ENCODE results near the gene SLC30A3. TPM values are rescaled to one million over a fixed set of nuclear protein-coding genes. Genes with fewer than 3 reads are reported as not detected.
"Not testable (repeated sequence)": the region's sequence is repeated elsewhere in the genome, so short reads cannot be mapped to it uniquely, and the experiment has no call there.

SLC30A3 gene
- total RNA-seq (2014; rRNA removed; shearing (Covaris generic); ENCODE audit: low replicate concordance) = not detected in 2 replicates

- Histone ChIP-seq H3K4me3 (peak within 1 kb of the TSS; percentile 38), H3K9me3 (no peaks in the 10 kb centered on the region), H3K36me3 (no peaks in the 10 kb centered on the region), H3K27me3 (peaks cover 45% of the 10 kb centered on the region)
- no peak for DNase-seq
Observed at GRCh38 chr2:27262379-27263286, at the start of gene SLC30A3. TSS of gene SLC30A3 (minus strand) at chr2:27263047. CDS start at chr2:27262906, 141 bp downstream.

GRCh38 chr2:27312152-27312551 lies 49.3 kb upstream of the SLC30A3 start:
- H3K9me3 ChIP-seq = no peaks in the 10 kb centered on the region
- 0 out of 2 replicates have a peak, but pooled peaks cover 5% of the 10 kb centered on the region for H3K36me3 ChIP-seq
- no peak overlapping the region for H3K4me3 ChIP-seq
- peaks cover 9% of the 10 kb centered on the region for H3K27me3 ChIP-seq
- no peak for DNase-seq

- Histone ChIP-seq H3K27me3 (peaks cover 17% of the 10 kb centered on the region), H3K36me3 (no peaks in the 10 kb centered on the region), H3K4me3 (no peak overlapping the region), H3K9me3 (peaks cover under 1% of the 10 kb centered on the region; the same call in 1 of the 2 replicates)
- no peak for DNase-seq
Observed at GRCh38 chr2:27309651-27310050, 46.8 kb upstream of the SLC30A3 start.

DNA sequence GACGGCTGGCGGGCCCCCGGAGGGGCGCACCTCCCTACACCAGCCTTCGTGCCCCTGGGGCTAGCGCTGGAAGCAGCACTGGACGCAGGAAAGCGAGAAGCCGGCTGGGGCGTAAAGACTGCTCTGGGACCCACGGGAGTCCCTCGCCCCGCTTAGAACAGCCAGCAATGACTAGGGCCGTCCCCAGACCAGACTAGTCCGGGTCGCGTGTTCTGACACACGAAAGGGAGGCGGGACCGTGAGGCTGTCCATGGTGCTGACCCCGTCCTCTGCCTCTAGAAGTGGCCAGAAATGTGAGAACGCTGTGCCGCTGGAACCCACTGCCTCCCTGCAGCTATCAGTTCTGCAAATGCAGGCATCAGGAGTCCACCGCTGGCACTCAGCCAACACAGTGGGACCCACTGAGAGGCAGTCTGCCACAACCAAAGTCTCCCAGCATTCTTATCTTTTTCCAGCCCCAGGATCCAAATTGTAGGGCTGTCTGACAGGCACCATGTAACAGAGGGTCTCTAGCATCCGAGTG lies 45.6 kb upstream of the SLC30A3 start, which contains the start of gene UCN:
Gene UCN, minus strand, starts transcription at position 87 of the 523 bp plus-strand sequence. CDS start 550 bp downstream, outside the sequence.
- H3K27me3 ChIP-seq = peaks cover 17% of the 10 kb centered on the region
- H3K9me3 ChIP-seq = peaks cover 2% of the 10 kb centered on the region; the same call in 1 of the 2 replicates
- no peak within 1 kb of the TSS for H3K4me3 ChIP-seq
- DNase-seq = no peak
- no peaks in the 10 kb centered on the region for H3K36me3 ChIP-seq

GRCh38 chr2:27307545-27308358 lies 44.9 kb upstream of the SLC30A3 start:
- Histone ChIP-seq H3K4me3 (no peak overlapping the region), H3K9me3 (peaks cover 2% of the 10 kb centered on the region; the same call in 1 of the 2 replicates), H3K27me3 (peaks cover 17% of the 10 kb centered on the region), H3K36me3 (no peaks in the 10 kb centered on the region)
- DNase-seq = no peak

DNA sequence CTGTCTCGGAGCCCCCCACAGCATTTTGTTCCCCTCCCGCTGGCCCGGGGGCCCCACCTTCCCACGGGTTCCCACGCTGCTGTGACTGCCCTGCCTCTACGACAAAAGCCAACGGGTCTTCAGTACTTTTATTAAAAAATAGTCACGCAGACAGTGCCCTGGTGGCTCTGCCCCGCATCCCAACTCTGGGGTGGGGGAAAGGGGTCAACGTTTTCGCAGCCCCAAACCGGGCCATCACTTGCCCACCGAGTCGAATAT lies 44.4 kb upstream of the SLC30A3 start:
- no peak for DNase-seq
- H3K4me3 ChIP-seq = no peak overlapping the region
- H3K36me3 ChIP-seq = no peaks in the 10 kb centered on the region
- H3K9me3 ChIP-seq = peaks cover 2% of the 10 kb centered on the region; the same call in 1 of the 2 replicates
- H3K27me3 ChIP-seq = peaks cover 17% of the 10 kb centered on the region

DNA sequence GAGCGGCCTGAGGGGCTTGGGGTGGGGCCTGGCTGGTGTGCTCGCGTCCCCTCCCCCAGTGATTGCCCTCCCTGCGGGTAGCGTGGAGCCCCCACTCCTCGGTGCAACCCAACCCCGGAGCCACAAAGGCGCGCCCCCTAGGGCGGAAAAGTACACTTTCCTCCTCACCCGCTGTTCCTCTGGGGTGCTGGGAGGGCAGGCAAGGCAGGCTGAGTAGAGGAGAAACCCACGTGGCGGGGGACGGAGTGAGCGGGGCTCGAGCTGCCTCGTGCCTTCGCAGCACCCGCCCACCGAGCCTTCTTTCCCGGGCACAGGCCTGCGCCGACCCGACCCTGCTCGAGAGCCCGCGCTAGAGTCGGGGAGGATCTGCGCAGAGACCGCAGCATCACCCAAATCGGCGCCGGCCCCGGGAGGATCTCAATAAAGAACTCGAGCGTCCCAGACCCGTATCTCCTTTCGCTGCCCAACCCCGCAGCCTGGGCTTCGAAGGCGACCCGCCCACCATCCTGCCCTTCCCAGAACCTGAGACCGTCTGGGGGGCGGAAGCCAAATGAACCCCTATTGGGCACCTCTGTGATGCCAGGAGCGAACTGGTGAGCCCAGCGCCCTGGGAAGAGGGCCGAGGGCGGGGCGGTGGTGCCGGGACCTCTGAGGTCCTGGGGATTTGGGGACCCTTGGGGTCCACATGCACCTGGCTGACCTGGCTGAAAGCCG lies 43.9 kb upstream of the SLC30A3 start:
- DNase-seq = no peak
- H3K36me3 ChIP-seq = no peaks in the 10 kb centered on the region
- H3K9me3 ChIP-seq = peaks cover 2% of the 10 kb centered on the region; the same call in 1 of the 2 replicates
- H3K4me3 ChIP-seq = no peak overlapping the region
- H3K27me3 ChIP-seq = peaks cover 17% of the 10 kb centered on the region

DNA sequence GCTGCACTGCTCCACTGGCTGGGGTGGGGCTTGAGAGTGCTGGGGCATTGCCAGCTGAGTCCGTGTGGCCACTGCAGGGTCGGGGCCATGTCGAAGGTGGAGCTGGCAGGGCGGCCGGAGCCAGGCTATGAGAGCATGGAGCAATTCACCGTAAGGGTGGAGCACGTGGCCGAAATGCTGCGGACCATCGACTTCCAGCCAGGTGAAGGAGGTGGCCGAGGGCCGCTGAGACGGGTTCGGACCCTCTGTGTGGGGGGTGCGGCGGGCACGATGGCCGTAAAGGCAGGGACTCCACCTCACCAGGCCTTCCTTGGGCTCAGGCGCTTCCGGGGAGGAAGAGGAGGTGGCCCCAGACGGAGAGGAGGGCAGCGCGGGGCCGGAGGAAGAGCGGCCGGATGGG lies 43.3 kb upstream of the SLC30A3 start:
- no peak for DNase-seq
- peaks cover 17% of the 10 kb centered on the region for H3K27me3 ChIP-seq
- peaks cover 2% of the 10 kb centered on the region; the same call in 1 of the 2 replicates for H3K9me3 ChIP-seq
- H3K36me3 ChIP-seq = no peaks in the 10 kb centered on the region
- no peak overlapping the region for H3K4me3 ChIP-seq

GRCh38 chr2:27305516-27305915 lies 42.7 kb upstream of the SLC30A3 start:
- Histone ChIP-seq H3K36me3 (no peaks in the 10 kb centered on the region), H3K9me3 (peaks cover 2% of the 10 kb centered on the region; the same call in 1 of the 2 replicates), H3K27me3 (peaks cover 17% of the 10 kb centered on the region), H3K4me3 (no peak overlapping the region)
- no peak for DNase-seq

DNA sequence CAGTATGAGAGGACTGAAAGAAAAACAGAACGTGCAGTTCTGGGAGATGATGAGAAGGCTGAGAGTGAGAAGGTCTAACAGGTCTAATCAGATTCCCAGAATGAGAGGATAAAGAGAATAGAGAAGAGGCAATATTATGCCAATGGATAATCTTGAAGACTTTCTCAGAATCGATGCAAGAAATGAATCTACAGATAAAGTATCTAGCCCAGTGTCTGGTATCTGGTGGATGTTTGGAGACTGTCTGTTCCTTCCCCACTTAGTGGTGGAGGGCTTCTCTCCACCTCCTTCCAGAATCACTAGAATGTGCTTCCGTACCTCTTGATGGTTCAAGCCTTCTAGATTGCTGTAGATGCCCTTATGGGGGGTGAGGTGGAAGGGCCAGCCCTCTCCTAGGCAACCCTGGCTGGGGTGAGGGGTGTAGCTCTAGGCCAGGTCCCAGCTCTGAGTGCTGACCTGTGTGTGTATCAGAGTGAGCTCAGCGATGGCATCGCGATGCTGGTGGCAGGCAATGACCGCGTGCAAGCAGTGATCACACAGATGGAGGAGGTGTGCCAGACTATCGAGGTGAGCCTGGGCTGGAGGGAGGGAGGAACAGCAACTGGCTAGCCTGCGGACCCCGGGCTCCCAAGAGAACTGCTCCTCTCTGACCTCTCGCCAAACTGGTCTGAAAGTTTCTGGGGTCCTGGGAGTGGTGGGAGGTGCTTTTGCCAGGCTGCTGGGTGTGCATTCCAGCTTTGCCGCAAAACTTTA lies 41.8 kb upstream of the SLC30A3 start:
- no peaks in the 10 kb centered on the region for H3K36me3 ChIP-seq
- H3K4me3 ChIP-seq = no peak overlapping the region
- no peak for DNase-seq
- peaks cover 17% of the 10 kb centered on the region for H3K27me3 ChIP-seq
- peaks cover 2% of the 10 kb centered on the region; the same call in 1 of the 2 replicates for H3K9me3 ChIP-seq

DNA sequence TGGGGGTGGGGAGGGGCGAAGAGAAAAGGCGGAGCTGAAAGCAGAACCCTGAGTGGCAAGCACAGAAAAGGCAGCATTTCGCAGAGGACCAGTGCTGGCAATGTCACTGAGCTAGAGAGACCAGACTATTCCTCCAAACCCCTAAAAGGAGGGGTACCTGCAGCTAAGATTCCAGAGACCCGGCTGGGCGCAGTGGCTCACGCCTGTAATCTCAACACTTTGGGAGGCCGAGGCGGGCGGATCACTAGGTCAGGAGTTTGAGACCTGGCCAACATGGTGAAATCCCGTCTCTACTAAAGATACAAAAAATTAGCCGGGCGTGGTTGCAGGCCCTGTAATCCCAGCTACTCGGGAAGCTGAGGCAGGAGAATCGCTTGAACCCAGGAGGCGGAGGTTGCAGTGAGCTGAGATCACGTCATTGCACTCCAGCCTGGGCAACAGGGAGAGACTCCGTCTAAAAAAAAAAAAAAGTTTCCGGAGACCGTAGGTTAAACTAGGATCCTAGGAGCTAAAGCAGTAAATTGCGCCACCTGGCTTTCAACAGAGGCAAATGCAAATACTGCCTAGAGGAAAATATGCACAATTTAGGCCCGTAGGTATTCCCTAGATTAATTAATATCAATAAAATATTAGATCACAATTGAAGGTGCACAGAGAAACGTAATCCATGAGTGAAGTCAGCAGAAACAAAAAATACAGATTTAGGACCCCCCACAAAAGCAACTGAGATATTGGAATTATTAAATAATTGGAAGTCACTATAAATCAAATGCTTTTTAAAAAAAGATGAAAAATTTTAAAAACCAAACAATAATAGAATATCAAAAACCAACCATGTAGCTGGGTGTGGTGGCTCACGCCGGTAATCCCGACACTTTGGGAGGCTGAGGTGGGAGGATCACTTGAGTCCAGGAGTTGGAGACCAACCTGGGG lies 40.5 kb upstream of the SLC30A3 start:
- Histone ChIP-seq H3K27me3 (peaks cover 17% of the 10 kb centered on the region), H3K4me3 (peak overlapping the region; percentile 34)

DNA sequence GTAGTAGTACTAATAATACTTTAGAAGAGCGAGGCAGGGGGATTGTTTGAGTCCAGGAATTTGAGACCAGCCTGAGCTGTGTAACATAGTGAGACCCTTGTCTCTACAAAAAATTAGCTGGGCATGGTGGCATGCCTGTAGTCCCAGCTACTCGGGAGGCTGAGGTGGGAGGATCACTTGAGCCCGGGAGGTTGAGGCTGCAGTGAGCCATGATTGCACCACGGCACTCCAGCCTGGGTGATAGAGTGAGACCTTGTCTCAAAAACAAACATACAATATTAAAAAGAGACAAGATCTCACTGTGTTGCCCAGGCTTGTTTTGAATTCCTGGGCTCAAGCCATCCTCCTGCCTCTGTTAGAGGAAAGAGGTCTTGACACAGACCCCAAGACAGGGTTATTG lies 37.8 kb upstream of the SLC30A3 start:
- not testable (repeated sequence) for H3K9me3 ChIP-seq, H3K27me3 ChIP-seq, H3K4me3 ChIP-seq, H3K36me3 ChIP-seq, DNase-seq

More for the DNA sequence above, 40.5 kb upstream of the SLC30A3 start:
- DNase-seq = peak; percentile 61
- Histone ChIP-seq H3K36me3 (no peaks in the 10 kb centered on the region), H3K9me3 (peaks cover 2% of the 10 kb centered on the region; the same call in 1 of the 2 replicates)

DNA sequence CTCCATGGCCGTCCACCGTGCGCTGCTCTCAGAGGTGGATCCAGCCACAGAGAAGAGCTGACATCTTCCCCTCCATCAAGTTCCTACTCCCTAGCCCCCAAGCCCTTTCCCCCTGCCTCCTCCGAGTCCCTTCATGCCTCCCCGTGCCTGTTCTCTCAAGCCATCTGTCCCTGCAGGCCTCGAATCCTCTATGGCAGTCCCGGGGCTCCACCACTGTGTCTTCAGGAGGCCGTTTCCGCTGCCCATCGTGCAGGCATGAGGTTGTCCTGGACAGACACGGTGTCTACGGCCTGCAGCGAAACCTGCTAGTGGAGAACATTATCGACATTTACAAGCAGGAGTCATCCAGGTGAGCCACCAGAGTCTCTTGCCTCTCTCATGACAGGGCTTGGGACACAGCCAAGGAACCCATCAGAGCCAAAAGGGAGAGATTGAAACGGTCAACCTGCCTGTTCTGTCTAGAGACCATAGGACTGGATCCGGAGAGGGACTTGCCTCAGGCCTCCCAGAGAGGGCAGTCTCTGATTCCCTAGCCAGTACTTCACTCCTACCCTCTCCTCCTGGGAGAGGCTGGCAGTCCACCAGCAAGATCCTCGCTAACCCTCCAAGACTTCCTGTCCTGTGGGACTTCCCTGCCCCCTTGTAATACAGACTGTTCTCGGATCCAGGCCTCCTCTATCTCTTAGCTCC lies 35.7 kb upstream of the SLC30A3 start:
- DNase-seq = no peak
- Histone ChIP-seq H3K9me3 (no peaks in the 10 kb centered on the region), H3K4me3 (no peak overlapping the region), H3K27me3 (no peaks in the 10 kb centered on the region), H3K36me3 (no peaks in the 10 kb centered on the region)

DNA sequence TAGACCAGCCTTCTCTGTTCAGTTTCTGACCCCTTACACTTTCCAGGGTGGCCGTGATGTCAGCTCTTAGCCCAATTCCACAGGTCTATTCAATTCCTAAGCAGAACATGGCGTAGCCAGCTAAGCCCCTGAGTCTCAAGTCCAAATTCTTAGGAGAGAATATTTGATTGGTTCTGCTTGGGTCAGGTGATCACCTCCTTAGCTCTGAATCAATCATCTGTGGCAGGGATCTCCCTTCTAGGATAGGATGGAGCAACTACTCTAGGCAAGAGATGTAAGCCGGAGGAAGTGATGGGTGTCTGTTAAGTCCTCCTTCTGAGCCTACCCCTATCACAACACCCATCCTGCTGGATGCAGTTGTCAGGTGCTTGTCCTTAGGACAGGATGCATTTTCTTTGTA lies 34.3 kb upstream of the SLC30A3 start:
- Histone ChIP-seq H3K4me3 (no peak overlapping the region), H3K36me3 (no peaks in the 10 kb centered on the region), H3K9me3 (no peaks in the 10 kb centered on the region), H3K27me3 (no peaks in the 10 kb centered on the region)
- no peak for DNase-seq
